Lower leg skin (tissue), 4 donors: ENCODE data around the gene KCNIP4. TPM values are rescaled to one million over a fixed set of nuclear protein-coding genes. Genes with fewer than 3 reads are reported as not detected.

Experiments
- DNase-seq, 2 donors: peaks; one replicate each; pipeline ENCODE4 v3.0.0-alpha.2; 2019; ENCODE audit warnings: low spot score in 2 of 2
- H3K4me3 ChIP-seq: fragments of 200-600 bp; sonication (generic); 2 replicates; pipeline ENCODE4 v1.5.1; 2017; ENCODE audit warnings: mild to moderate bottlenecking, low read depth; ENCODE audit not compliant: poor library complexity, severe bottlenecking
- POLR2A ChIP-seq, 2 donors: fragments of 450-650 bp; IDR thresholded peaks; one replicate each; pipeline ENCODE4 v1.6.1; 2016 to 2017; ENCODE audit warnings: antibody characterized with exemption in 2 of 2, mild to moderate bottlenecking in 1 of 2, moderate library complexity in 1 of 2
- WGBS, 2 donors: methylation state at CpG; one replicate each; pipeline ENCODE4 v1.1.5; 2018; 5-methylcytosine and 5-hydroxymethylcytosine counted together
- intact Hi-C: fragments of 100-400 bp; cut with DNase I; formaldehyde crosslinking; loops from one replicate; pipeline ENCODE4 v1.15.0; 2023; ENCODE audit warnings: low total_unique reads
- total RNA-seq, 4 donors: library from RNA; depleted of rRNA; stranded (reverse); fragments of >200 nt; gene quantifications; one replicate each; pipeline ENCODE4 v1.1.0, GENCODE V29; 2016
- TF ChIP-seq, protein P1 (sequence below), 3 donors: fragments of 450-650 bp; IDR thresholded peaks; one replicate each; pipeline ENCODE4 v1.5.1; 2016; ENCODE audit warnings: antibody characterized with exemption in 3 of 3, mild to moderate bottlenecking in 3 of 3, moderate library complexity in 2 of 3

The KCNIP4 gene
- total RNA-seq, 4 donors from 2014 or later: not detected

DNA sequence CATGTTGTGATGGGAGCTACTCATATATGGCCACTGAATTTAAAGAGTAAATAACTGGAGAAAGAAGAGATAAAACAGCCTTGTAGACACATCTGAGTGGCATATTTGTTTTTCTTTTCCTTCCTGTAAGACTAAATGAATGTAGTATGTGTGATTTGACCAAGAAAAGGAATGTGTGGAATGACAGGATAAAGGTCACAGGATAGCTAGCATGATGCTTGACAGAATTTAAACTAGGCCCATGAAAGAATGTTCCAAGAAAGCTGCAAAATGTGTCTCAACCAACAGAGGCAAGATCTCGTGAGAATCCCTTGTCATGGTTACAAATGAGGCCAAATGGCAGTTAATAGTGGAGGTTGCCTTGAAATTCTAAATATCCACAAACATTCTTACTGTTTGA, 137.0 kb downstream of the KCNIP4 start:
- intact Hi-C loops: no loop called here
- TF ChIP-seq POLR2A (IDR thresholded peaks at IDR 0.05): no peak
- DNase-seq: no peak
- 40 to 55% methylated on average over 1 of the region's 1 CpG for WGBS, 2 donors
- H3K4me3 ChIP-seq: no peak overlapping the region

DNA sequence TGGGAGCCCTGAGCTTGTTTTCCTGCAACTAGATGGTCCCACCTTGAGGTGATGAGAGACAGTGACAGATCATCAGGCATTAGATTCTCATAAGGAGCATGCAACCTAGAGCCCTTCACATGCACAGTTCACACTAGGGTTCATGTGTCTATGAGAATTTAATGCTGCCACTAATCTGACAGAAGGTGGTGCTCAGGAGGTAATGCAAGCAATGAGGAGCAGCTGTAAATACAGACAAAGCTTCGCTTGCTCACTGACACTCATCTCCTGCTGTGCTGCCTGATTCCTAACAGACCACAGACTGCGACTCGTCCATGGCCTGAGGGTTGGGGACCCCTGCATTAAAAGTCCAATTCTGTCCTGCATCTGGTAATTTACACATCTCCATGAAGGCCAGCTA, 141.6 kb downstream of the KCNIP4 start:
- no peak for DNase-seq
- WGBS, 2 donors: 82 to 87% methylated on average over 3 of the region's 3 CpGs
- H3K4me3 ChIP-seq: no peak overlapping the region
- intact Hi-C loops: no loop called here
- no peak for TF ChIP-seq POLR2A (IDR thresholded peaks at IDR 0.05)
- TF ChIP-seq, protein P1, sequence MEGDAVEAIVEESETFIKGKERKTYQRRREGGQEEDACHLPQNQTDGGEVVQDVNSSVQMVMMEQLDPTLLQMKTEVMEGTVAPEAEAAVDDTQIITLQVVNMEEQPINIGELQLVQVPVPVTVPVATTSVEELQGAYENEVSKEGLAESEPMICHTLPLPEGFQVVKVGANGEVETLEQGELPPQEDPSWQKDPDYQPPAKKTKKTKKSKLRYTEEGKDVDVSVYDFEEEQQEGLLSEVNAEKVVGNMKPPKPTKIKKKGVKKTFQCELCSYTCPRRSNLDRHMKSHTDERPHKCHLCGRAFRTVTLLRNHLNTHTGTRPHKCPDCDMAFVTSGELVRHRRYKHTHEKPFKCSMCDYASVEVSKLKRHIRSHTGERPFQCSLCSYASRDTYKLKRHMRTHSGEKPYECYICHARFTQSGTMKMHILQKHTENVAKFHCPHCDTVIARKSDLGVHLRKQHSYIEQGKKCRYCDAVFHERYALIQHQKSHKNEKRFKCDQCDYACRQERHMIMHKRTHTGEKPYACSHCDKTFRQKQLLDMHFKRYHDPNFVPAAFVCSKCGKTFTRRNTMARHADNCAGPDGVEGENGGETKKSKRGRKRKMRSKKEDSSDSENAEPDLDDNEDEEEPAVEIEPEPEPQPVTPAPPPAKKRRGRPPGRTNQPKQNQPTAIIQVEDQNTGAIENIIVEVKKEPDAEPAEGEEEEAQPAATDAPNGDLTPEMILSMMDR (IDR thresholded peaks at IDR 0.05): no peak

DNA sequence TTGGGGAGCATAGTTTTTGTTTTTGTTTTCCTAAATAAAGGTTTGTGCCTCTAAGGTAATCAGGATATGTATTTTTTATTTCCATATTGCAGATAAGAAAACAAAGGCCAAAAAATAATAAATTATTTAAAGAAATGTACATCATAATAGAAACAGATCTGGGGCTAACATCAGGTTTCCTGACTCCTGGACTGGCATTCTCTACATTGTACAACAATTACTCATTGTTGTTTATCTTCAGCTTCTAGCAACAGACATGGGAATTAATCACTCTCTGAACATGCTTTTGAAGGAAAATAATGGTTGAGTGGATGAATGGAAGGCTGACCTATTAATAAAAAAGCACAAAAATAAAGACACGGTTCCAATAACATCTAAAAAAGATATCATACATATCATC, 146.2 kb downstream of the KCNIP4 start:
- WGBS, 2 donors: 67 to 72% methylated on average over 1 of the region's 1 CpG
- no peak overlapping the region for H3K4me3 ChIP-seq
- intact Hi-C loops: no loop called here
- no peak for DNase-seq
- no peak for TF ChIP-seq POLR2A (IDR thresholded peaks at IDR 0.05)
- TF ChIP-seq, protein P1 (IDR thresholded peaks at IDR 0.05): no peak

DNA sequence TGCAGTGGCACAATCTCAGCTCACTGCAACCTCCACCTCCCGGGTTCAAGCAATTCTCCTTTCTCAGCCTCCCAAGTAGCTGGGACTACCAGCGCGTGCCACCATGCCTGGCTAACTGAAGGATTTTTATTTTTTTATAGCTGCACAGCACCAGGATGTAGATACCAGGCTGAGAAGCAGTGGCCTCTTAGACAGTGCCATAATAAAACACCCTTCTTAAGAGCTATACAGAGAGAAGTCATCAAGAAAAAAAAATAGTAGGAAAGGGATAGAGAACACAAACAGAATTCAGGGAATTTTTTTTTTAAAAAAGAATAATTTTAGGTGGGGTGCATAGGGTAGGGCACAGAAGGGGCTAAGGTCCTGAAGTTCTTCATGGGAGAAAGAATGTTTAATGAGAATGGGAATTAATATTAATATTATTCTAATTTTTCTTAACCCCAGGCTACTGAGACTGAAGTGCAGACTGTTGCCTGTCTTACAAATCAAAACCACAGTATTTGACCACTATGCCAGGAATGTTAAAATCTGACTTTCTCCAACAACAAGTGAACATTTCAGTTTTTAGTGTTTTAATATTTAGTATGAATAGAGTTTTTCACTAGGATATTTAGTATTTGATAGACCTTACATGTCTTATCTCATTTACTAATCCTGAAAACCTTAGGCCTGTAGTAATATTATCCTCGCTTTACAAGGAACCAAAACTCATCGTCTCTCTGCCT, 146.7 kb downstream of the KCNIP4 start:
- H3K4me3 ChIP-seq: no peak overlapping the region
- WGBS, 2 donors: 94 to 95% methylated on average over 5 of the region's 5 CpGs
- intact Hi-C loops: no loop called here
- TF ChIP-seq, protein P1 (IDR thresholded peaks at IDR 0.05): no peak
- TF ChIP-seq POLR2A (IDR thresholded peaks at IDR 0.05): no peak
- no peak for DNase-seq

DNA sequence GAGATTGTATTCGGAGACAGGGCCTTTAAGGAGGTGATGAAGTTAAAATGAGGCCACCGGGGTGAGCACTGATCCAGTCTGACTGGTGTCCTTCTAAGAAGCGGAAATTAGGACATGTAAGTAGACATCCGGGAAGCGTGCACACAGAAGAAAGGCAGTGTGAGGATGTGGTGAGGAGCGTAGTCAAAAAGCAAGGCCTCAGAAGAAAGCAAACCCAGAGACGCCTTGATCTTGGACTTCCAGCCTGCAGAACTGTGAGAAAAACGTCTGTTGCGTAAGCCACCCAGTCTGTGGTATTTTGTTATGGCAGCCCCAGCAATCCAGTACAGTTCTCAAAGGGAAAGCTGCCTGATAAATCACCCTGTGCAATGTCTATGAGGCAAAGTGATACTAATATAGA, 153.5 kb downstream of the KCNIP4 start:
- no peak overlapping the region for H3K4me3 ChIP-seq
- intact Hi-C loops: no loop called here
- no peak for DNase-seq
- WGBS, 2 donors: 82 to 83% methylated on average over 9 of the region's 9 CpGs
- TF ChIP-seq, protein P1 (IDR thresholded peaks at IDR 0.05): no peak
- no peak for TF ChIP-seq POLR2A (IDR thresholded peaks at IDR 0.05)

DNA sequence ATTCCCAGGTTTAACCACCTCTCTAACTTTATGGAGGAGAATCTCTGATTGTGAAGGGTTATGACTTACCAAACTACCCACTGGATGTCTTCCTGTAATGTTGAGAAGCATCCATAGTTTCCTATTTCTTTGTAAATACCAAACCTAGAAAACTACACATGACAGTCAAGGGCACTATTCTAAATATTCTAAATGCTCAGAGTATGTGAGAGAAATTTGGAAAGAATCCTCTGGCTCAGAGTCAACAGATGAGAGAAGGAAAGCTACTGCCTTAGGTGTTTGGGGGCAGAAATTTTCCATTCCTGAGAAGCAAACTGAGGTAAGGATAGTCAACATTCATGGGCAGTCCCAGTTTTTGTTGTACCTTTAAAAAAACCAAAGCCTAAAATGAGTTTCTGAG, 155.8 kb downstream of the KCNIP4 start:
- no peak for TF ChIP-seq POLR2A (IDR thresholded peaks at IDR 0.05)
- TF ChIP-seq, protein P1 (IDR thresholded peaks at IDR 0.05): no peak
- H3K4me3 ChIP-seq: no peak overlapping the region
- DNase-seq: no peak
- intact Hi-C loops: no loop called here
